ENCODE measurements around the gene TPD52L1.
A peak's percentile ranks its signal among the peaks of the same experiment; 100 is the strongest.
"Not testable (repeated sequence)": the region's sequence is repeated elsewhere in the genome, so short reads cannot be mapped to it uniquely, and the experiment has no call there.

The TPD52L1 gene

GRCh38 chr6:125277838-125278237 lies 124.3 kb downstream of the TPD52L1 start:
- no peak for DNase-seq

- no peak for DNase-seq
These were observed 126.4 kb downstream of the TPD52L1 start for GRCh38 chr6:125279961-125280360.

- DNase-seq: not testable (repeated sequence)
These were observed 126.9 kb downstream of the TPD52L1 start for GRCh38 chr6:125280370-125281035.

- not testable (repeated sequence) for DNase-seq
These were observed 128.9 kb downstream of the TPD52L1 start for GRCh38 chr6:125282470-125282869.

- no peak for DNase-seq
These were observed 131.8 kb downstream of the TPD52L1 start for GRCh38 chr6:125285353-125285752.

GRCh38 chr6:125285936-125286335 lies 132.4 kb downstream of the TPD52L1 start:
- no peak for DNase-seq

- DNase-seq: no peak
These were observed 134.1 kb downstream of the TPD52L1 start for GRCh38 chr6:125287718-125288117.

GRCh38 chr6:125293587-125293986 lies 140.0 kb downstream of the TPD52L1 start:
- DNase-seq: no peak

- no peak for DNase-seq
These were observed 140.5 kb downstream of the TPD52L1 start for GRCh38 chr6:125294036-125294435.

- DNase-seq: no peak
These were observed 141.4 kb downstream of the TPD52L1 start for GRCh38 chr6:125294925-125295324.

GRCh38 chr6:125296471-125296870 lies 142.9 kb downstream of the TPD52L1 start:
- DNase-seq: no peak

- no peak for DNase-seq
These were observed 145.7 kb downstream of the TPD52L1 start for GRCh38 chr6:125299257-125299656.

- DNase-seq: no peak
These were observed 147.4 kb downstream of the TPD52L1 start for GRCh38 chr6:125300992-125301434.

- DNase-seq: peak; percentile 77
These were observed 148.1 kb downstream of the TPD52L1 start, which contains the start of gene HDDC2 for GRCh38 chr6:125301435-125302391. HDDC2 (minus strand) TSS chr6:125301967; CDS start chr6:125301932, 35 bp downstream.

- no peak for DNase-seq
These were observed 149.4 kb downstream of the TPD52L1 start for GRCh38 chr6:125302840-125303511.

GRCh38 chr6:125303512-125303854 lies 149.9 kb downstream of the TPD52L1 start:
- no peak for DNase-seq

- DNase-seq: no peak
These were observed 151.5 kb downstream of the TPD52L1 start for GRCh38 chr6:125304970-125305660.

GRCh38 chr6:125306756-125307149 lies 153.2 kb downstream of the TPD52L1 start:
- DNase-seq: no peak

- DNase-seq: no peak
These were observed 153.7 kb downstream of the TPD52L1 start for GRCh38 chr6:125307150-125307838.

GRCh38 chr6:125307964-125308615 lies 154.5 kb downstream of the TPD52L1 start:
- DNase-seq: no peak

GRCh38 chr6:125310994-125311649 lies 157.5 kb downstream of the TPD52L1 start:
- DNase-seq: no peak
